Ectodermal cell (in vitro differentiated cells): Measurements from ENCODE around the gene ARHGAP35. TPM values are rescaled to one million over a fixed set of nuclear protein-coding genes. Genes with fewer than 3 reads are reported as not detected.
"Not testable (repeated sequence)": the region's sequence is repeated elsewhere in the genome, so short reads cannot be mapped to it uniquely, and the experiment has no call there.

ENCODE experiments used
- H3K27ac ChIP-seq: 2 replicates; pipeline ENCODE4 v1.7.0; 2013; ENCODE audit warnings: mild to moderate bottlenecking, low read depth, low read length; ENCODE audit not compliant: insufficient read depth, poor library complexity, severe bottlenecking
- H3K27me3 ChIP-seq: 2 replicates; pipeline ENCODE4 v1.7.0; 2013; ENCODE audit warnings: mild to moderate bottlenecking, low read length; ENCODE audit not compliant: insufficient read depth, control insufficient read depth, poor library complexity, severe bottlenecking
- H3K36me3 ChIP-seq: one replicate; pipeline ENCODE4 v1.7.0; 2013; ENCODE audit warnings: low read length; ENCODE audit not compliant: control insufficient read depth, insufficient read depth
- H3K4me1 ChIP-seq: one replicate; pipeline ENCODE4 v1.7.0; 2013; ENCODE audit warnings: low read length; ENCODE audit not compliant: control insufficient read depth, insufficient read depth
- H3K4me3 ChIP-seq: 2 replicates; pipeline ENCODE4 v1.7.0; 2013; ENCODE audit warnings: low read depth, low read length, control low read depth; ENCODE audit not compliant: insufficient read depth
- H3K9me3 ChIP-seq: 2 replicates; pipeline ENCODE4 v1.7.0; 2013; ENCODE audit warnings: mild to moderate bottlenecking, low read length, moderate library complexity; ENCODE audit not compliant: control insufficient read depth
- WGBS, 2 experiments: methylation state at CpG; one replicate each; pipeline ENCODE4 v1.1.7; 2013; ENCODE audit warnings: missing lambda C conversion rate in 2 of 2; 5-methylcytosine and 5-hydroxymethylcytosine counted together
- polyA plus RNA-seq, 4 experiments: library from polyadenylated mRNA; stranded (reverse); fragments of 50-300 nt; gene quantifications; one replicate each; pipeline ENCODE4 v1.2.3, GENCODE V29; 2013

Gene ARHGAP35
- polyA plus RNA-seq (2013, experiment 1 of 4) = 58.6 TPM
- 69.1 TPM for polyA plus RNA-seq (2013, experiment 2 of 4)
- polyA plus RNA-seq (2013, experiment 3 of 4) = 42.9 TPM
- polyA plus RNA-seq (2013, experiment 4 of 4) = 48.9 TPM

GRCh38 chr19:46860846-46861690 lies at the start of gene ARHGAP35:
TSS of gene ARHGAP35 (plus strand) at chr19:46860997. CDS start at chr19:46918676, 57,679 bp downstream.
- 0 to 1% methylated on average over 88 of the region's 91 CpGs for WGBS, 2 experiments
- peaks cover 21% of the 10 kb centered on the region for H3K4me1 ChIP-seq
- H3K4me3 ChIP-seq = peak within 1 kb of the TSS; percentile 84
- H3K27ac ChIP-seq = peak within 1 kb of the TSS; percentile 97
- no peaks in the 10 kb centered on the region for H3K36me3 ChIP-seq
- no peaks in the 10 kb centered on the region for H3K27me3 ChIP-seq
- no peaks in the 10 kb centered on the region for H3K9me3 ChIP-seq

GRCh38 chr19:46812977-46813838 lies 47.6 kb upstream of the ARHGAP35 start:
- 64 to 70% methylated on average over 24 of the region's 24 CpGs for WGBS, 2 experiments

GRCh38 chr19:46813839-46814358 lies 46.9 kb upstream of the ARHGAP35 start:
- no peaks in the 10 kb centered on the region for H3K27me3 ChIP-seq
- H3K4me1 ChIP-seq = peaks cover 6% of the 10 kb centered on the region
- H3K9me3 ChIP-seq = no peaks in the 10 kb centered on the region
- H3K4me3 ChIP-seq = no peak overlapping the region
- H3K36me3 ChIP-seq = no peaks in the 10 kb centered on the region
- H3K27ac ChIP-seq = no peak overlapping the region
- WGBS, 2 experiments = 90 to 91% methylated on average over 7 of the region's 7 CpGs

More at GRCh38 chr19:46812977-46813838, 47.6 kb upstream of the ARHGAP35 start:
- no peaks in the 10 kb centered on the region for H3K9me3 ChIP-seq
- H3K27ac ChIP-seq = no peak overlapping the region
- no peaks in the 10 kb centered on the region for H3K36me3 ChIP-seq
- no peaks in the 10 kb centered on the region for H3K27me3 ChIP-seq
- H3K4me1 ChIP-seq = peaks cover 6% of the 10 kb centered on the region
- H3K4me3 ChIP-seq = no peak overlapping the region

- 80 to 81% methylated on average over 17 to 18 of the region's 18 CpGs for WGBS, 2 experiments
- no peaks in the 10 kb centered on the region for H3K27me3 ChIP-seq
- H3K4me1 ChIP-seq = peaks cover 6% of the 10 kb centered on the region
- H3K9me3 ChIP-seq = no peaks in the 10 kb centered on the region
- H3K4me3 ChIP-seq = no peak overlapping the region
- no peaks in the 10 kb centered on the region for H3K36me3 ChIP-seq
- H3K27ac ChIP-seq = no peak overlapping the region
Observed at GRCh38 chr19:46815833-46816627, 44.8 kb upstream of the ARHGAP35 start.

GRCh38 chr19:46818812-46819211 lies 42.0 kb upstream of the ARHGAP35 start:
- Histone ChIP-seq H3K4me3 (no peak overlapping the region), H3K36me3 (no peaks in the 10 kb centered on the region), H3K27ac (no peak overlapping the region), H3K27me3 (no peaks in the 10 kb centered on the region), H3K9me3 (no peaks in the 10 kb centered on the region), H3K4me1 (no peaks in the 10 kb centered on the region)
- WGBS, 2 experiments = 83 to 91% methylated on average over 2 of the region's 2 CpGs

GRCh38 chr19:46821512-46822409 lies 39.0 kb upstream of the ARHGAP35 start:
- no peak overlapping the region for H3K27ac ChIP-seq
- H3K9me3 ChIP-seq = no peaks in the 10 kb centered on the region
- WGBS, 2 experiments = 88 to 92% methylated on average over 18 of the region's 18 CpGs
- H3K4me1 ChIP-seq = no peaks in the 10 kb centered on the region
- no peaks in the 10 kb centered on the region for H3K36me3 ChIP-seq
- H3K4me3 ChIP-seq = no peak overlapping the region
- no peaks in the 10 kb centered on the region for H3K27me3 ChIP-seq

- not testable (repeated sequence) for H3K4me3 ChIP-seq, H3K9me3 ChIP-seq, H3K4me1 ChIP-seq, H3K27me3 ChIP-seq, H3K27ac ChIP-seq, H3K36me3 ChIP-seq
- WGBS, 2 experiments = 89 to 96% methylated on average over 4 of the region's 4 CpGs
Observed at GRCh38 chr19:46822410-46822787, 38.4 kb upstream of the ARHGAP35 start.

- Histone ChIP-seq H3K36me3 (no peaks in the 10 kb centered on the region), H3K27me3 (no peaks in the 10 kb centered on the region), H3K9me3 (no peaks in the 10 kb centered on the region), H3K27ac (no peak overlapping the region), H3K4me3 (no peak overlapping the region), H3K4me1 (no peaks in the 10 kb centered on the region)
- WGBS, 2 experiments = 88 to 93% methylated on average over 5 to 6 of the region's 6 CpGs
Observed at GRCh38 chr19:46823049-46823448, 37.7 kb upstream of the ARHGAP35 start.
